Neural cell (in vitro differentiated cells): ENCODE results near the gene HEATR3.

Experiments
- CTCF ChIP-seq: fragments of 450-650 bp; IDR thresholded peaks from 2 replicates; pipeline ENCODE4 v1.5.1; 2014; ENCODE audit warnings: antibody characterized with exemption, mild to moderate bottlenecking, moderate library complexity; ENCODE audit not compliant: poor library complexity, severe bottlenecking
- EP300 ChIP-seq: fragments of 450-650 bp; conservative IDR thresholded peaks from 2 replicates; pipeline ENCODE4 v1.6.1; 2014; ENCODE audit warnings: antibody characterized with exemption, mild to moderate bottlenecking, moderate library complexity; ENCODE audit not compliant: poor library complexity, severe bottlenecking
- EZH2 ChIP-seq: fragments of 200-600, 300-800 bp; shearing (Covaris generic), sonication (generic); IDR thresholded peaks from 2 replicates; pipeline ENCODE4 v1.6.1; 2014; ENCODE audit warnings: antibody characterized with exemption, low read length, borderline replicate concordance, mild to moderate bottlenecking; ENCODE audit not compliant: insufficient read depth, poor library complexity, severe bottlenecking
- POLR2AphosphoS5 ChIP-seq: IDR thresholded peaks from 2 replicates; pipeline ENCODE4 v1.6.1; 2012
- SMC3 ChIP-seq: fragments of 450-650 bp; conservative IDR thresholded peaks from 2 replicates; pipeline ENCODE4 v1.6.1; 2014; ENCODE audit warnings: antibody characterized with exemption, mild to moderate bottlenecking, moderate library complexity; ENCODE audit not compliant: poor library complexity

GRCh38 chr16:50071075-50071671, 5.4 kb downstream of the HEATR3 start:
- TF ChIP-seq CTCF (no peak), POLR2AphosphoS5 (no peak), EZH2 (no peak), EP300 (no peak), SMC3 (no peak)
